ENCODE data around the gene RSRC1. TPM values are rescaled to one million over a fixed set of nuclear protein-coding genes. Genes with fewer than 3 reads are reported as not detected.

Gene RSRC1
- total RNA-seq, 2 experiments from 2014 or later, result 76.3 to 78.1 TPM

DNA sequence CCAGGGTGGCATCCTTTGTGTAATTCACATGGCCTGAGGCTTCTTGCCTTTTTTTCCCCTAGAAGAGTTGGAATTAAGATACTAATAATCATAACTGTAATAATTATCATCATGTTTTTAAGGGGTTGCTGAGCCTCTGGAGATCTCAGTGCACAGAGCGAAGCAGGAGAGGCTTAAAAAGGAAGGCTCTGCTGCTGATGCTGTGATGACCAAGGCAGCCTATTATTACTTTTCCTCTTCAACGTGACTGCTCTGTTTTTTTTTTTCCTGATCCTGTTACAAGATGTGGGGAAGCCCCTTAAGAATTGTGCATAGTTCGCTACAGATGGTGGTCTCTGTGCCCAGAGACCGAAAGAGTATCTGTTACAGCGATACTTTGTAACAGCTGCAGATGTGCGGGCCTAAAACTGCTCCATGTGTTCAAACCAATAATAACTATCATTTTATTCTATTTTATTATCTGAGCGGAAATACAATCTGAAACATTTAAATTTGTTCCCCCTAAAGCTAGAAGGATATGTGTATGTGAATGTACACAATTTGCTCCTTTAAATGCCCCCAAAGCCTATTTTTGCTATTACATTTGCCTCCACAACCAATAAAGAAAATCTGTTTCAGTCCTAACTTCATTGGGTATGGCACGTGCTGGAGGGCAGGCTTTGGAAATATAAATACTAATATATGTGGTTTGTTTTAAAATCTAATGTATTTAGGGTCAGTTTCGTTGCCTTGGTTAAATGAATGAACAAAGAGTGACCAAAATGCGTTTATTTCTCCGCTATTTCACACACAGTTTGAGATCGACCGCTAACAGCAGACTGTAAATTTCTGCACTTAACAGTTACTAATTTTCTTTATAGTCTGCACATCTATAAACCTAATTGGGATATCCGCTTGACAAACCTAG lies 8.3 kb upstream of the RSRC1 start:
- Histone ChIP-seq H3K27ac (ENCODE audit: low read depth, low read length, poor library complexity, severe bottlenecking) (no peak overlapping the region), H4K20me1 (ENCODE audit: insufficient read depth, low read length) (no peaks in the 10 kb centered on the region), H3K9me2 (ENCODE audit: insufficient read depth, low read length) (no peaks in the 10 kb centered on the region), H3K4me1 (ENCODE audit: insufficient read depth, low read length, poor library complexity, severe bottlenecking) (peaks cover 12% of the 10 kb centered on the region), H3K4me3 (ENCODE audit: low read depth, low read length, poor library complexity, severe bottlenecking) (no peak overlapping the region), H2AFZ (ENCODE audit: low read length) (no peak overlapping the region), H3K36me3 (ENCODE audit: insufficient read depth, low read length) (no peaks in the 10 kb centered on the region), H3K4me2 (ENCODE audit: low read length) (no peak overlapping the region), H3K79me2 (ENCODE audit: insufficient read depth, low read depth, low read length) (no peaks in the 10 kb centered on the region), H3K9me3 (ENCODE audit: low read length) (no peaks in the 10 kb centered on the region)
- no TSS peak for BruUV-seq (replicated peaks)
- ChIA-PET CTCF (ENCODE audit: unreplicated experiment) (no interaction called here), POLR2A (interaction anchor here (0.6 to 2.2 kb wide), 3 partner anchors 8 to 317 kb away, joined by 3 to 13 read pairs (median 3); partner anchors contain the start of gene RSRC1)
- DNase-seq (ENCODE audit: low spot score), result no peak
- TF ChIP-seq, protein P1, sequence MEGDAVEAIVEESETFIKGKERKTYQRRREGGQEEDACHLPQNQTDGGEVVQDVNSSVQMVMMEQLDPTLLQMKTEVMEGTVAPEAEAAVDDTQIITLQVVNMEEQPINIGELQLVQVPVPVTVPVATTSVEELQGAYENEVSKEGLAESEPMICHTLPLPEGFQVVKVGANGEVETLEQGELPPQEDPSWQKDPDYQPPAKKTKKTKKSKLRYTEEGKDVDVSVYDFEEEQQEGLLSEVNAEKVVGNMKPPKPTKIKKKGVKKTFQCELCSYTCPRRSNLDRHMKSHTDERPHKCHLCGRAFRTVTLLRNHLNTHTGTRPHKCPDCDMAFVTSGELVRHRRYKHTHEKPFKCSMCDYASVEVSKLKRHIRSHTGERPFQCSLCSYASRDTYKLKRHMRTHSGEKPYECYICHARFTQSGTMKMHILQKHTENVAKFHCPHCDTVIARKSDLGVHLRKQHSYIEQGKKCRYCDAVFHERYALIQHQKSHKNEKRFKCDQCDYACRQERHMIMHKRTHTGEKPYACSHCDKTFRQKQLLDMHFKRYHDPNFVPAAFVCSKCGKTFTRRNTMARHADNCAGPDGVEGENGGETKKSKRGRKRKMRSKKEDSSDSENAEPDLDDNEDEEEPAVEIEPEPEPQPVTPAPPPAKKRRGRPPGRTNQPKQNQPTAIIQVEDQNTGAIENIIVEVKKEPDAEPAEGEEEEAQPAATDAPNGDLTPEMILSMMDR (conservative IDR thresholded peaks at IDR 0.05; ENCODE audit: low read length), result no peak
- no peak for TF ChIP-seq EZH2phosphoT487 (IDR thresholded peaks at IDR 0.05; ENCODE audit: borderline replicate concordance, low read depth, low read length)
- intact Hi-C loops (cut with micrococcal nuclease; ENCODE audit: unreplicated experiment), result no loop called here

DNA sequence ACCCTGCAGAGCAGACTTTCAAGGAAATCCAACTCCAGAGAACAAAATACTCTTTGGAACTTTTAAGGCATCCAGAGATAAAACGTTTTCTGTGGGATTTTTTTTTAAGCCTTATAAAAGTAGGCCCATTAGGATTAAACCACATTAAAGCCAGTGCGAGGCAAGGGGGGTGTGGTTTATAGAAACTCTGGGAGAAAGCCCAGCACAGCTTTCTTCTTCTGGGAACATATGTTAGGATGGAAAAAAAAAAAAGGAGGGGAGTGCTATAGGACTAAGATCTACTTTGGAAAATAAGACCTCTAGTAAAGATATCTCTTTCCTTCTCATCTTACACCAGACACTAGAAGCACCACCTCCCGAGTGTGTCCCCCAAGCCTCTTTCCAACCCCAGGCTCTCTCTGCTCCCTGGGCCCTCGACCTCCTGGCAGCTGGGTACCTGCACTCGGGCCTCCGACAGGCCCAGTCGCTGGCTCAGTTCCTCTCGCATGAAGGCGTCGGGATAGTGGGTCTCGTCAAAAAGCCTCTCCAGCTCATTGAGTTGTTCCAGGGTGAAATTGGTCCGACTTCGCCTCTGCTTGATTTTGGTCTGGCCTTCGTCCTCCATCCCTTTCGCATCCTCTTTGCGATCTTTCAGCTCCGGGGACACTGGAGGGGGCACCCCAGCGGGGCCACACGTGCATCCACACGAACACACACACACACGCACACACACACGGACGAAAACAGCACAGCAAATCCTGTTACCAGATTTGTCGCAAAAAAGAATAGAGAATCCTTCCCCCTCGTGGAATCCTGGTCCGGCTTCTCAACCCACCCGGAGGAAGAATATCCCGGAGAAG lies 7.4 kb upstream of the RSRC1 start:
- Histone ChIP-seq H3K36me3 (ENCODE audit: insufficient read depth, low read length) (no peaks in the 10 kb centered on the region), H3K9me3 (ENCODE audit: low read length) (no peaks in the 10 kb centered on the region), H3K9me2 (ENCODE audit: insufficient read depth, low read length) (no peaks in the 10 kb centered on the region), H3K4me1 (ENCODE audit: insufficient read depth, low read length, poor library complexity, severe bottlenecking) (peaks cover 11% of the 10 kb centered on the region), H3K4me3 (ENCODE audit: low read depth, low read length, poor library complexity, severe bottlenecking) (no peak overlapping the region), H3K79me2 (ENCODE audit: insufficient read depth, low read depth, low read length) (no peaks in the 10 kb centered on the region), H3K4me2 (ENCODE audit: low read length) (no peak overlapping the region), H2AFZ (ENCODE audit: low read length) (no peak overlapping the region), H4K20me1 (ENCODE audit: insufficient read depth, low read length) (no peaks in the 10 kb centered on the region), H3K27ac (ENCODE audit: low read depth, low read length, poor library complexity, severe bottlenecking) (no peak overlapping the region)
- DNase-seq (ENCODE audit: low spot score), result no peak
- no TSS peak for BruUV-seq (replicated peaks)
- POLR2A ChIA-PET, result interaction anchor here (0.6 kb wide), 1 partner anchor 165 kb away, joined by 3 read pairs; no protein-coding TSS in a partner anchor
- TF ChIP-seq, protein P1 (conservative IDR thresholded peaks at IDR 0.05; ENCODE audit: low read length), result no peak
- TF ChIP-seq EZH2phosphoT487 (IDR thresholded peaks at IDR 0.05; ENCODE audit: borderline replicate concordance, low read depth, low read length), result no peak
- intact Hi-C loops (cut with micrococcal nuclease; ENCODE audit: unreplicated experiment), result no loop called here
- CTCF ChIA-PET (ENCODE audit: unreplicated experiment), result no interaction called here
